Activated B cell treated with CpG ODN at 0.5 μM for 24 hours (primary cell): ENCODE results near the gene LYZL1. TPM values are rescaled to one million over a fixed set of nuclear protein-coding genes. Genes with fewer than 3 reads are reported as not detected.
"Not testable (repeated sequence)": the region's sequence is repeated elsewhere in the genome, so short reads cannot be mapped to it uniquely, and the experiment has no call there.

ENCODE experiments used
- ATAC-seq: fragments of 200-7000 bp; cut with Tn5 transposase; one replicate; pipeline ENCODE4 v1.10.0; 2021; ENCODE audit warnings: low read depth, mild to moderate bottlenecking, moderate library complexity
- CTCF ChIA-PET: fragments of 350-600 bp; sonication (Branson Sonifier 250); formaldehyde crosslinking; loops from one replicate; lab custom pipeline; 2021; ENCODE audit warnings: antibody characterized with exemption; lab: Charles Lee
- POLR2A ChIA-PET: fragments of 350-600 bp; sonication (Branson Sonifier 250); formaldehyde crosslinking; loops from one replicate; lab custom pipeline; 2021; ENCODE audit warnings: antibody characterized with exemption; lab: Charles Lee
- DNase-seq: peaks from one replicate; pipeline ENCODE4 v3.0.0; 2022
- H3K27ac Mint-ChIP-seq: one replicate; pipeline ENCODE4 v1.8.0; 2020; ENCODE audit warnings: mixed read lengths
- H3K27me3 Mint-ChIP-seq: one replicate; pipeline ENCODE4 v1.8.0; 2021; ENCODE audit warnings: mixed read lengths
- H3K36me3 Mint-ChIP-seq: one replicate; pipeline ENCODE4 v1.8.0; 2021; ENCODE audit warnings: low read depth, mixed read lengths
- H3K4me1 Mint-ChIP-seq: one replicate; pipeline ENCODE4 v1.8.0; 2021; ENCODE audit warnings: mixed read lengths
- H3K4me3 Mint-ChIP-seq: one replicate; pipeline ENCODE4 v1.8.0; 2020; ENCODE audit warnings: mild to moderate bottlenecking, mixed read lengths
- H3K9me3 Mint-ChIP-seq: one replicate; pipeline ENCODE4 v1.8.0; 2020; ENCODE audit warnings: mixed read lengths
- intact Hi-C: fragments of 100-400 bp; cut with micrococcal nuclease; formaldehyde crosslinking; loops from one replicate; pipeline ENCODE4 v1.15.1; 2024
- total RNA-seq: library from RNA; stranded (reverse); gene quantifications from 2 replicates; pipeline ENCODE4 v1.2.3, GENCODE V29; 2022
- TF ChIP-seq, protein P1 (sequence below): fragments of 200-600 bp; IDR thresholded peaks from one replicate; pipeline ENCODE4 v1.8.0; 2022; ENCODE audit warnings: antibody characterized with exemption, mild to moderate bottlenecking

Gene LYZL1
- total RNA-seq, 1 donor from 2014 or later: not detected

DNA sequence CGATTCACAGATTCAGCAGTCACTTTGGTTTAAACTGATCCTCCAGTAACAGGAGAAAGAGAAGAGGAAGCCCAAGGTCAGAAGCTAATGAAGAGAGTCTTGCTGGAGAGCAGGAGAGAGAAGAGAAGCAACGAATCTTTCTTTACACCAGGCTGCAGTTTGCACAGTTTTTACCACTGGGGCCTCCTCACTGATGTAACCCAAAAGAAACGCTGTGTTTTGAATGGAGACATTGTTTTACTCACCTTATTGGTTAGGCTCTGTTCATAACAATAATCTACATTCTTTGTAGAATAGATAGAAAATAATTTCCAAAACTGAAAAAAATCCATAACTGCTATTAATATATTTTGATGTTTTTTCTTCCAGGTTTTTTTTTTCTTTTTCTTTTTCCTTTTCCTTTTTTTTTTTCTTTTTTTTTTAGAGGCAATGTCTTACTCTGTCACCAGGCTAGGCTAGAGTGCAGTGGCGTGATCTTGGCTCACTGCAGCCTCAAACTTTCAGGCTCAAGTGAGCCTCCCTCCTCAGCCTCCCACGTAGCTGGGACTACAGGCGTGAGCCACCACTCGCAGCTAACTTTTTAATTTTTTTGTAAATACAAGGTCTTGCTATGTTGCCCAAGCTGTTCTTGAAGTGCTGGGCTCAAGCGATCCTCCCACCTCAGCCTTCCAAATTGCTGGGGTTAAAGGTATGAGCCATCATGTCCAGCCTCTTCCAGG, 27.6 kb downstream of the LYZL1 start:
- ATAC-seq (no peak), DNase-seq (no peak)
- POLR2A ChIA-PET: no interaction called here
- peaks cover 27% of the 10 kb centered on the region for H3K27me3 Mint-ChIP-seq
- H3K27ac Mint-ChIP-seq: no peak overlapping the region
- CTCF ChIA-PET: no interaction called here
- H3K9me3 Mint-ChIP-seq: peaks cover 4% of the 10 kb centered on the region
- TF ChIP-seq, protein P1, sequence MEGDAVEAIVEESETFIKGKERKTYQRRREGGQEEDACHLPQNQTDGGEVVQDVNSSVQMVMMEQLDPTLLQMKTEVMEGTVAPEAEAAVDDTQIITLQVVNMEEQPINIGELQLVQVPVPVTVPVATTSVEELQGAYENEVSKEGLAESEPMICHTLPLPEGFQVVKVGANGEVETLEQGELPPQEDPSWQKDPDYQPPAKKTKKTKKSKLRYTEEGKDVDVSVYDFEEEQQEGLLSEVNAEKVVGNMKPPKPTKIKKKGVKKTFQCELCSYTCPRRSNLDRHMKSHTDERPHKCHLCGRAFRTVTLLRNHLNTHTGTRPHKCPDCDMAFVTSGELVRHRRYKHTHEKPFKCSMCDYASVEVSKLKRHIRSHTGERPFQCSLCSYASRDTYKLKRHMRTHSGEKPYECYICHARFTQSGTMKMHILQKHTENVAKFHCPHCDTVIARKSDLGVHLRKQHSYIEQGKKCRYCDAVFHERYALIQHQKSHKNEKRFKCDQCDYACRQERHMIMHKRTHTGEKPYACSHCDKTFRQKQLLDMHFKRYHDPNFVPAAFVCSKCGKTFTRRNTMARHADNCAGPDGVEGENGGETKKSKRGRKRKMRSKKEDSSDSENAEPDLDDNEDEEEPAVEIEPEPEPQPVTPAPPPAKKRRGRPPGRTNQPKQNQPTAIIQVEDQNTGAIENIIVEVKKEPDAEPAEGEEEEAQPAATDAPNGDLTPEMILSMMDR: no peak
- H3K36me3 Mint-ChIP-seq: no peaks in the 10 kb centered on the region
- no peaks in the 10 kb centered on the region for H3K4me1 Mint-ChIP-seq
- intact Hi-C loops: no loop called here
- no peak overlapping the region for H3K4me3 Mint-ChIP-seq

DNA sequence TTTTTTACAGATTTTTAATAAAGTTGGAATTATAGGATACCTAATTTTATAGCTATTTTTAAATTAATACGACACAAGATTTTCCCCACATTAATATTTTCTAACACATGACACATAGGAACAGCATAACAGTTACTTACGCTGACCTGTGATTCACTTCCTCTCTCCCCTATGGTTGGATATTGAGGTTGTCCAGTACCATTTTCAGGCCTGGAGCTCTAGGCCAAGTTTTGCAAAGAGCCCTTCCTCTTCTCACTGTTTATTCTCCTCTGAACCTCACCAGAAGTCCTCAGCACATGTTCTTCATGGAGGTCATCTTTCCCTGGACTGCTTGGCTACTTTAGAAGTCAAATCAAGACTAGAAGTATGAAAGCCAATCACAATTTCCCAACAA, 28.2 kb downstream of the LYZL1 start:
- DNase-seq: no peak
- H3K4me1 Mint-ChIP-seq: no peaks in the 10 kb centered on the region
- H3K27me3 Mint-ChIP-seq: peaks cover 27% of the 10 kb centered on the region
- no peak overlapping the region for H3K4me3 Mint-ChIP-seq
- intact Hi-C loops: no loop called here
- TF ChIP-seq, protein P1: no peak
- POLR2A ChIA-PET: no interaction called here
- no peak for ATAC-seq
- H3K9me3 Mint-ChIP-seq: peaks cover 4% of the 10 kb centered on the region
- no peak overlapping the region for H3K27ac Mint-ChIP-seq
- no peaks in the 10 kb centered on the region for H3K36me3 Mint-ChIP-seq
- CTCF ChIA-PET: no interaction called here

DNA sequence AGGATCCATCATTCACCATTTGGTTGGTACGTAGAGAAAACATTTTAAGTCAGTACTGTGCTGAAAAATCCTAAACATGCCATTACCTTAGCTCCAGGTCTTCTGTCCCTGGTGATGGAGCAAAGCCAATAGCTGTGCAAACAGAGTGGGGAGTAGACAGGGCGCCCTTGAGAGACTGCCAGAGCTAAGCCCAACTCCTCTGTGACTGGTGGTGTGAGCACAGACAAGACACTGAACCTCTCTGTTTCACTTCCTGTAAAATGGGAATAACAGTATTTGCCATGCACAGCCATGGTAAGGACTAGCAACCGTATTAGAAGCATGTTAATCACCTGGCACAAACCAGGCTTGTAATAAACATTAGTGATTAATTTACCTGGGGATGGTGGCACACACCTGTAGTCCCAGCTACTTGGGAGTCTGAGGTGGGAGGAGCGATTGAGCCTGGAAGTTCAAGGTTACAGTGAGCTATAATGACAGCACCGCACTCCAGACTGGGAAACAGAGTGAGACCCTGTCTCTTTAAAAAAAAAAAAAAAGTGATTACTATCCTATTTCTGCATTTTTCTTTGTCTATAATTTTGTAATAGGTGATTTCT, 28.7 kb downstream of the LYZL1 start:
- DNase-seq: no peak
- intact Hi-C loops: no loop called here
- H3K36me3 Mint-ChIP-seq: no peaks in the 10 kb centered on the region
- no peaks in the 10 kb centered on the region for H3K4me1 Mint-ChIP-seq
- peaks cover 24% of the 10 kb centered on the region for H3K27me3 Mint-ChIP-seq
- TF ChIP-seq, protein P1: no peak
- no peak for ATAC-seq
- CTCF ChIA-PET: no interaction called here
- peaks cover 4% of the 10 kb centered on the region for H3K9me3 Mint-ChIP-seq
- POLR2A ChIA-PET: no interaction called here
- no peak overlapping the region for H3K4me3 Mint-ChIP-seq
- no peak overlapping the region for H3K27ac Mint-ChIP-seq

DNA sequence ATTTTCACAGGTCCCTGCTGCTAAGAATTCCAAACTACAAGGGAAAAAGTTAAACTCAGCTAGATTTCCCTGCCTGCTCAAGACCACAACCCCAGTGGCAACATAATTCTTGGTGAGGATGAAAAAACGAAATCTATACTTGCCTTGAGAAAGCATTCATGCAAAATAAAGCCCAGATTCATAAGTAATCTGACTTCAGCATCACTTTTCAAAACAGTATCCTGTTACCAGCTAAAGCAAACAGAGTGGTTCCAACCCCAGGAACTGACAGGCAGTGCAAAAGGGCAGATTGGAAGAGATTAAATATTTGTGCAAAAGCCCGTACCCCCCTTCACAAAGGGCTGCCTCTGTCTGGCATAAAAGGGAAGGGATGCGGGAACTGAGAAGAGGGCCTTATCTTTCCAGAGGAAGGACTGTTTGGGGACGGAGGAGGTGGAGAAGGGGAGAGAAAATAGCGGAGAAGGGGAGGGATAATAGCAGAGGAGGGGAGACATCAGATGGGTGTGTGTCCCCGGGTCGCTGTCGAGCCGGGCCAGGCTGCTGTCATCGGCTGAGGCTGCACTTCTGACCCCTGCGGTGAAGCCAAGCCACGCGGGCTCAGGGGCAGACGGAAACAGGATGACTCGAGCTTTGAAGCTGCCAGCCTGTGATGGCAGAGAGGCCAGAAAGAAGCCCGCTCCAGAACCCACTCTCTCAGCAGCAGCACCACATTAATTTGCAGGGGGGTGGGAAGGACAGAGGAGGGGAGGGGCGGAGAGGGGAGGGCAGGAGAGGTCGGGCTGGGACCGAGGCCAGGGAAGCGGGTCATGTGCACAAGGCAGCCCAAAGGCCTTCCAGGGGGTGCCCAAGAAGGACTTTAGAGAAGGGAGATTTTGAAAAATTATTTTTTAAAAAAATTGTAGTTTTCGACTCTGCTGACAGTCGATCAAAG, 29.5 kb downstream of the LYZL1 start:
- H3K4me3 Mint-ChIP-seq, H3K4me1 Mint-ChIP-seq, ATAC-seq, CTCF ChIA-PET, intact Hi-C loops, H3K27ac Mint-ChIP-seq, DNase-seq, H3K36me3 Mint-ChIP-seq, POLR2A ChIA-PET, H3K9me3 Mint-ChIP-seq: not testable (repeated sequence)
- peaks cover 24% of the 10 kb centered on the region for H3K27me3 Mint-ChIP-seq

DNA sequence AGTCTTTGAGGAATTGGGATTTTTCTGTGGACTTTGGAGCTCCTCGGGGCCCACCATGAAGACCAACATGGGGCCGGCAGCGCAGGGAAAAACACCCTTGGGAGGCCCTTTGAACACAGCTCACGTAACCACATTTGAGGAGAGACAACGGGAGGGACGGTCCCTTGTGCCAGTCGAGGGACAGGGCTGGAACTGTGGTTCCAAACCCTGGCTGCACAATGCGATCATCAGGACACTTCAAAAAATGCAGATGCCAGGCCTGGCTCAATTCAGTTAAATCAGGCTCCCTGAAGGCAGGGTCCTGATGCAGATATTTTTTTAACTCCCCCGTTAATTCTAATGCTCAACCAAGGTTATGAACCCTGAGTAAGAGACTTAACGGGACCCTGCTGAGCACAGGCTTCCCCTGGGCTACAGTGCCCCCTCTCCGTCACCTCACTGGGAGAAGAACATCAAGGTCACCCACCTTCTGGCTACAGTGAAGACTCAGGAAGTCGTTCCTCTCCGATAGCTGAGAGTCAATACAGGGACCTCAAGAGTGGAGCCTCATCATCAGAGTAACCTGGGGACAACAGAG, 30.4 kb downstream of the LYZL1 start:
- CTCF ChIA-PET: no interaction called here
- Mint-ChIP-seq H3K4me1 (no peaks in the 10 kb centered on the region), H3K36me3 (no peaks in the 10 kb centered on the region), H3K27me3 (peaks cover 22% of the 10 kb centered on the region), H3K9me3 (no peaks in the 10 kb centered on the region), H3K27ac (no peak overlapping the region), H3K4me3 (no peak overlapping the region)
- TF ChIP-seq, protein P1: no peak
- no peak for ATAC-seq
- POLR2A ChIA-PET: no interaction called here
- intact Hi-C loops: no loop called here
- no peak for DNase-seq

DNA sequence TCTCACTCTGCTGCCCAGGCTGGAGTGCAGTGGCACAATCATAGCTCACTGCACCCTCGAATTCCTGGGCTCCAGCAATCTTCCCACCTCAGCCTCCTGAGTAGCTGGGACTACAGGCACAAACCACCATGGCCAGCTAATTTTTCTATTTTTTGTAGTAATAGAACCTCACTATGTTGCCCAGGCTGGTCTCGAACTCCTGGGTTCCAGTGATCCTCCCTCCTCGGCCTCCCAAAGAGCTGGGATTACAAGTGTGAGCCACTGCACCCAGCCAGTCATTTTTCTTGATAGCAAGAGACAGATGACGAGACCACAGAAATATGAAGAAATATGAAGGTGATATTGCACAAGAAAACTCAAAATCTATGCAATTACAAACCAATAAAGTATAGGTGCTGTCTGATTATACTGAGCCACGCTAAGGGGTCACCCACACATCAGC, 31.8 kb downstream of the LYZL1 start:
- H3K4me1 Mint-ChIP-seq, H3K4me3 Mint-ChIP-seq, H3K36me3 Mint-ChIP-seq, ATAC-seq, DNase-seq, H3K9me3 Mint-ChIP-seq, H3K27ac Mint-ChIP-seq, intact Hi-C loops, POLR2A ChIA-PET: not testable (repeated sequence)
- H3K27me3 Mint-ChIP-seq: peaks cover 22% of the 10 kb centered on the region
- CTCF ChIA-PET: interaction anchor here (0.6 kb wide), 1 partner anchor 1069 kb away, joined by 3 read pairs; no protein-coding TSS in a partner anchor
